Lung (tissue), 12 donors: ENCODE data around the gene DTNBP1. TPM values are rescaled to one million over a fixed set of nuclear protein-coding genes. Genes with fewer than 3 reads are reported as not detected.

Source experiments
- ATAC-seq: fragments of 200-7000 bp; cut with Tn5 transposase; one replicate; pipeline ENCODE4 v1.9.1; 2020; ENCODE audit warnings: moderate number of reproducible peaks; ENCODE audit not compliant: insufficient read depth, low FRiP score
- DNase-seq, 3 donors: peaks; one replicate each; pipeline ENCODE4 v3.0.0-alpha.2; 2013 to 2017
- H3K27ac ChIP-seq, 2 donors: one replicate each; pipeline ENCODE4 v1.5.1; 2013; ENCODE audit warnings: mild to moderate bottlenecking in 2 of 2, moderate library complexity in 2 of 2, control low read depth in 1 of 2, inconsistent platforms in 1 of 2, low read depth in 1 of 2, low read length in 1 of 2
- H3K27me3 ChIP-seq, 3 donors: one replicate each; pipeline ENCODE4 v1.5.1; 2013; ENCODE audit warnings: low read length in 2 of 3; ENCODE audit not compliant: control insufficient read depth in 3 of 3, insufficient read depth in 3 of 3
- H3K36me3 ChIP-seq, 4 donors: one replicate each; pipeline ENCODE4 v1.5.1; 2013; ENCODE audit warnings: low read length in 4 of 4, mild to moderate bottlenecking in 1 of 4, moderate library complexity in 1 of 4; ENCODE audit not compliant: control insufficient read depth in 4 of 4, insufficient read depth in 4 of 4
- H3K4me1 ChIP-seq, 5 donors: one replicate each; pipeline ENCODE4 v1.5.1; 2013; ENCODE audit warnings: low read length in 5 of 5, mild to moderate bottlenecking in 2 of 5, moderate library complexity in 1 of 5; ENCODE audit not compliant: control insufficient read depth in 5 of 5, insufficient read depth in 5 of 5
- H3K4me3 ChIP-seq: one replicate; pipeline ENCODE4 v1.5.1; 2013; ENCODE audit warnings: mild to moderate bottlenecking, control low read depth, moderate library complexity
- H3K9ac ChIP-seq, 2 donors: one replicate each; pipeline ENCODE4 v1.5.1; 2013; ENCODE audit warnings: low read length in 2 of 2, control low read depth in 1 of 2; ENCODE audit not compliant: insufficient read depth in 1 of 2
- H3K9me3 ChIP-seq, 4 donors: one replicate each; pipeline ENCODE4 v1.5.1; 2013; ENCODE audit warnings: low read length in 3 of 4, mild to moderate bottlenecking in 1 of 4, moderate library complexity in 1 of 4; ENCODE audit not compliant: control insufficient read depth in 4 of 4, insufficient read depth in 3 of 4
- CTCF ChIP-seq: IDR thresholded peaks from 2 replicates; pipeline ENCODE4 v1.5.1; 2012; ENCODE audit warnings: mild to moderate bottlenecking; ENCODE audit errors: control extremely low read depth, extremely low read depth
- WGBS, 2 donors: extraction: QIAGEN DNeasy Blood & Tissue Kit; methylation state at CpG; one replicate each; pipeline ENCODE4 v1.1.7; 2013; 5-methylcytosine and 5-hydroxymethylcytosine counted together
- polyA plus RNA-seq, 2 donors: library from polyadenylated mRNA; stranded (reverse); fragments of 200-250 nt; gene quantifications; one replicate each; pipeline ENCODE4 v1.2.1, GENCODE V29; 2013
- total RNA-seq, 2 donors: library from RNA; depleted of rRNA in 1 of 2; stranded (reverse); fragments of >200 nt in 1 of 2; gene quantifications; one replicate each; pipeline ENCODE4 v1.2.1, GENCODE V29; 2014 to 2021
- donor health status: control.
- donor health status: control.
- donor health status: Bipolar disorder and iron deficiency.
- donor health status: healthy.
- donor health status: DM: yes; HTN: yes; CAD: no.

The DTNBP1 gene
- total and polyA plus RNA-seq, 4 donors, result 9.9 to 23.9 (median 20.5) TPM

GRCh38 chr6:15553736-15554294, 109.0 kb downstream of the DTNBP1 start:
- no peak overlapping the region for H3K27ac ChIP-seq
- no peak for DNase-seq
- H3K9me3 ChIP-seq, result peaks cover 0 to 2% (median 0%) of the 10 kb centered on the region in 4 donors
- H3K4me3 ChIP-seq, result no peak overlapping the region
- 95 to 96% methylated on average over 4 of the region's 4 CpGs for WGBS, 2 donors
- no peak overlapping the region for H3K9ac ChIP-seq
- H3K36me3 ChIP-seq, result no peaks in the 10 kb centered on the region
- ATAC-seq, result no peak
- no peaks in the 10 kb centered on the region for H3K27me3 ChIP-seq
- no peak for TF ChIP-seq CTCF
- H3K4me1 ChIP-seq, result peaks cover 0 to 14% (median 5%) of the 10 kb centered on the region in 5 donors

GRCh38 chr6:15553031-15553430, 109.8 kb downstream of the DTNBP1 start:
- ATAC-seq (no peak), DNase-seq (no peak)
- Histone ChIP-seq H3K9ac (no peak overlapping the region), H3K36me3 (no peaks in the 10 kb centered on the region), H3K27ac (no peak overlapping the region), H3K4me3 (no peak overlapping the region), H3K4me1 (peaks cover 0 to 15% (median 5%) of the 10 kb centered on the region in 5 donors), H3K27me3 (no peaks in the 10 kb centered on the region), H3K9me3 (peaks cover 0 to 2% (median 0%) of the 10 kb centered on the region in 4 donors)
- WGBS, 2 donors, result 94 to 97% methylated on average over 2 of the region's 2 CpGs
- TF ChIP-seq CTCF, result no peak

GRCh38 chr6:15551798-15552197, 111.0 kb downstream of the DTNBP1 start:
- DNase-seq, result peak; percentile 35 to 71 (median 47)
- Histone ChIP-seq H3K4me1 (peaks cover 5 to 27% (median 7%) of the 10 kb centered on the region in 5 donors), H3K9ac (no peak overlapping the region), H3K4me3 (no peak overlapping the region), H3K36me3 (no peaks in the 10 kb centered on the region), H3K27ac (peak overlapping the region in 1 of 2 donors; percentile 62), H3K9me3 (peaks cover 0 to 2% (median 0%) of the 10 kb centered on the region in 4 donors), H3K27me3 (no peaks in the 10 kb centered on the region)
- no peak for TF ChIP-seq CTCF
- ATAC-seq, result no peak
- 36 to 44% methylated on average over 6 of the region's 6 CpGs for WGBS, 2 donors

- no peak overlapping the region for H3K9ac ChIP-seq
- peaks cover 0 to 2% (median 0%) of the 10 kb centered on the region in 4 donors for H3K9me3 ChIP-seq
- WGBS, 2 donors, result 76 to 78% methylated on average over 7 of the region's 7 CpGs
- H3K36me3 ChIP-seq, result no peaks in the 10 kb centered on the region
- H3K27ac ChIP-seq, result peak overlapping the region in 1 of 2 donors; percentile 62
- H3K27me3 ChIP-seq, result no peaks in the 10 kb centered on the region
- no peak overlapping the region for H3K4me3 ChIP-seq
- no peak for TF ChIP-seq CTCF
- ATAC-seq, result no peak
- peaks cover 5 to 32% (median 12%) of the 10 kb centered on the region in 5 donors for H3K4me1 ChIP-seq
- DNase-seq, result no peak
Observed at GRCh38 chr6:15551262-15551661, 111.6 kb downstream of the DTNBP1 start.
